ENCODE results near the gene HSPA2.

HSPA2 gene

DNA sequence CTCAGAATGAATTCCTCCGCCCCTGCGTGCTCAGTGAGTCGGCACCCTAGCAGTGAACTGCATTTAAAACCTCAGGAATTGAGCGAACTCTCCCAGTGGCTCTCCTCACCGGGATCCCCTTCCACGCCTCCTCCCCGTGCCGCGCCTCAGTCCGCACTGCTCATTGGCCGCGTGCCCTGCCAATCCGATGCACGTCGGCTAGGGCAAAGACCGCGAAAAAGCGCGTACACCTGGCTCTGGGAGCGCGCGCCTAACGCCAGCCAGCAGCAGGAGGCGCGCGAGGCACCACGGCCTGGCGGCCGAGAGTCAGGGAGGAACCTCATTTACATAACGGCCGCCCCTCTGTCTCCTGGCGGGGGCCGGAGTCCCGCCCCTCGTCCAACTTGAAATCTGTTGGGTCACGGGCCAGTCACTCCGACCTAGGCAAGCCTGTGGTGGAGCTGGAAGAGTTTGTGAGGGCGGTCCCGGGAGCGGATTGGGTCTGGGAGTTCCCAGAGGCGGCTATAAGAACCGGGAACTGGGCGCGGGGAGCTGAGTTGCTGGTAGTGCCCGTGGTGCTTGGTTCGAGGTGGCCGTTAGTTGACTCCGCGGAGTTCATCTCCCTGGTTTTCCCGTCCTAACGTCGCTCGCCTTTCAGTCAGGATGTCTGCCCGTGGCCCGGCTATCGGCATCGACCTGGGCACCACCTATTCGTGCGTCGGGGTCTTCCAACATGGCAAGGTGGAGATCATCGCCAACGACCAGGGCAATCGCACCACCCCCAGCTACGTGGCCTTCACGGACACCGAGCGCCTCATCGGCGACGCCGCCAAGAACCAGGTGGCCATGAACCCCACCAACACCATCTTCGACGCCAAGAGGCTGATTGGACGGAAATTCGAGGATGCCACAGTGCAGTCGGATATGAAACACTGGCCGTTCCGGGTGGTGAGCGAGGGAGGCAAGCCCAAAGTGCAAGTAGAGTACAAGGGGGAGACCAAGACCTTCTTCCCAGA, at the start of gene HSPA2:
TSS of gene HSPA2 (plus strand) at position 534 of the 995 bp plus-strand sequence. CDS start at position 643, 109 bp downstream.
- ATAC-seq: peak; percentile 94 to 96

DNA sequence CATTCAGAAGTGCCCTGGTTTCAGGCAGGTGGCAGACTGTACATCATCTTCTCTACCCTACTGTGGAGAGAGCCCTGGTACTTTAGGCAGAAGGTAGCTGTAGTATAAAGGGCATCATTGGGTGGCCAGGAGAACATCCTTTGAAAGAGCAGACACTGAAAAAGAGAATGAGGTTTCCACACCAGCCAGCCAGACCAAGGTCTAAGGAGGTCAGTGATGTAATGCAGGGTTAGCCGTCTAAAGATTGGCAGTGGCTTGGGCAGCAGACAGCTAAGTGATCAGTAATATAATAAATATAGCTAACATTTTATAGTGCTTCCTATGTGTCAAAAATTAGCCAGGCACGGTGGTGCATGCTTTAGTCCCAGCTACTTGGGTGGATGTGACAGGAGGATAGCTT, 48.9 kb upstream of the HSPA2 start:
- no peak for ATAC-seq

DNA sequence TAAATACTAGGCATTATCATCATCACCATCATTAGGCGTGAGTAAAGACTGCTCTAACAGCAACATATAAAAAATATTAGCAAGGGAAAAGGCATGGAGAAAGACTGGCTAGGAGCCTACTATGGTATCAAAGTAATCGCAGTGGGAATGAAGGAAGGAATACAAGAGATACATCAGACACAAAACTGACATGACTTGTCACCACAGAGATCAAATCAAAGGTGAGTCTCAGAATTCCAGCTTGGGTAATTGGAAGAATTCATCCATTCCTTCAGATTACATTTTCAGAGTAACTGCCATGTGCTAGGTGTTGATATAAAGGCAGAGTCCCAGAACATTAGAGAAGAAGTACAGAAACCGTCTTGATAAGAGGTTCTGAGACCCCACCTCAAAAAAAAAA, 47.1 kb upstream of the HSPA2 start:
- no peak for ATAC-seq

DNA sequence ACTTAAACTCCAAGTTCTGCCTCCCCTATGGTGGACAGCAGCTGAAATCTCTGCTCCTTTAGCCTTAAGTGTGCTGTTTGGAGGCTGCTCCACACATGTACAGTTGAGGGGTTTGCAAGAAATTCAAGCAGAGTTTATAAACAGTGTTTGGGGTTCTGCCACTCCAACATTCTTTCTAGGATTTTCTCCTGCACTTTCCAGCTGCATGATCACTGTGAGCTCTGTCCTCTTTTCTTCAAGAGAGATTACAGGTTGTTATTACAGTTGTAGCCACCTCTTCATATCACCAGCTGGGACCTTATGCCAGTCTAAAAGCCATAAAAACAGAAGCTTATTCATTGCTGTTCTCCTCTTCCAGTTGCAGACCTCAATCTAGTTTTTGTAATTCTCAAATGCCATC, 45.3 kb upstream of the HSPA2 start:
- ATAC-seq: no peak

DNA sequence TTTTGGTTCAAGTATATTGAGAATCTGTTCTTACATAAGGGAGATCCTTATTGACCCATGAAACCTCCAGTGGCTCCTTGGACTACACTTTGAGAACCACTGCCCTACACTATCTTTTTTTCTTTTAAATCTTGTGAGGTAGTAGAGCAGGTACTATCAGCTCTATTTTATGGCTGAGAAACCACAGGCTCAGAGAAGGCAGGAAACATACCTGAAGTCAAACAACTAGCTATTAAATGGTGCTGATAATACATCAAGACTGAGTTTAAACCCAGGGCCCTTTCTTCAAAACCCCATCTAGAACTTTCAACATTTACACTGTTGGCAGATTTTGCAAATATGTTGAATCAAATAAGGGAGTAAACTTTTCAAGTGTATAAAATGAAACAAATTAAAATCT, 43.8 kb upstream of the HSPA2 start:
- no peak for ATAC-seq

DNA sequence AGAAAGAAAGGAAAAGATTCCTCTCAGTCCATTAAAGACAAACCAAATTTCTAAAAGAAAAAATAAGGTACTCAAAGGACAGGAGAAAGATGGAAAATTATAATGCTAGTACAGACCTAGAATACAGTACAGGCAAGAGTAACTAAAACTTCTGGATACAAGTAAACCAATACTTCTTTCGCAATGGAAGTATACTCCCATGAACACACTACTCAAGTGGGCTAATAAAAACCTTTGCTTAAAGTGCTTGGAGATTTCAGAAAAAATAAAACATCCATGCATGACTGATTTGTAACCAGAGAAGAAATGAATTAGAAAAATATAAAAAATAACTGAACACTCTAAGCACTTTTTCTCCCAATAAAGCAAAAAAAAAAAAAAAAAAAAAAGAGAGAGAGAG, 40.5 kb upstream of the HSPA2 start:
- ATAC-seq: no peak

DNA sequence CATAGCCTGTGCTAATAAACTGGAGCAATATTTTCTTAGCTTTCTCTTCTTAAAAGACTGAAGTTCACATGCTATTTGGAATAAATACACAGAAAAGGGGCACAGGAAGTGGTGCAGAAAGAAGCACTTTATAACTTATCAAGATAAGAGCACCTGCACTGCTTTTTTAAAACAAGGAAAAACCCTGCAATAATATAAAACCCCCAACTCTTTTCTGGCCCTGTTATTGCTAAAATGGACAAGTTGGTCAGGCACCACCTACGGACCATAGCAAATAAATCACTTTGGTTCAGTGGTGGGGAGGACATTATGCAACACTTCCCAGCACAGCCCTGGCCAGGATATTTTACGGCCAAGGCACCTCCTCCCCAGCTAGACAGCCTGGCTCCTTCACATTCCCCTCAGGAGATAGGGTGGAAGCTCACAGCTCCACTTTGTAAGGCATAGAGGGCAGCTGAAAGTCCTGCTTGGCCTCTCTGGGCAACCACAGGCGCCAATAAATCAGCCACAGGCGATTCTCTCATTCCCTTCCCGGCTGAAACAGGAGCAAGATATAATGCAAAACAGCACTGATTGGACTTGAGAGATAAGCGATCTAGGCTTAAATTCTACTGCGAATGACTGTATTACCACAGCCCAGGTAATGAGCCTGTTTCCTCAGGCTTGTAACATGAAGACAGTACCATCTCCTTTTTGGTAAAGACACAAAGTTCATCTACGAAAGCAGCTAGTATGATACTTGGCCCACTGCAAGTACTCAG, 39.0 kb upstream of the HSPA2 start:
- ATAC-seq: no peak

DNA sequence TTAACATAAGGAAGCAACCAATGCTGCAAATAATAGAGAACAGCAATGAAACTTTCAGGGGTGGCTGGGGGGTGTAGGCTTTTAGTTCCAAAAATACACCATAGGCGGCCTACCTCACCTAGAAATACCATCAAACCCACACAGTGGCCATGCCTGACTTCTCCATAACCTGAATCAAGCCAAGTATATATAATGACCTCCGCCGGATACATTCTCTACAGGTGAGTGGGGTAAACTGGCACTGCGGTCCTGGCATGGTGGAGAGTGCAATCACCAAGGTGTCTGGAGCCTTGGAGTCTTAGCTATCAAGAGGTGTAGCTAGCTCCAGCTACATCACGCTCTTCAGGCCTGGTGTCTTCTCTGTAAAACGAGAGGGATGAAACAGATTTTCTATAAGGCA, 38.1 kb upstream of the HSPA2 start:
- no peak for ATAC-seq

DNA sequence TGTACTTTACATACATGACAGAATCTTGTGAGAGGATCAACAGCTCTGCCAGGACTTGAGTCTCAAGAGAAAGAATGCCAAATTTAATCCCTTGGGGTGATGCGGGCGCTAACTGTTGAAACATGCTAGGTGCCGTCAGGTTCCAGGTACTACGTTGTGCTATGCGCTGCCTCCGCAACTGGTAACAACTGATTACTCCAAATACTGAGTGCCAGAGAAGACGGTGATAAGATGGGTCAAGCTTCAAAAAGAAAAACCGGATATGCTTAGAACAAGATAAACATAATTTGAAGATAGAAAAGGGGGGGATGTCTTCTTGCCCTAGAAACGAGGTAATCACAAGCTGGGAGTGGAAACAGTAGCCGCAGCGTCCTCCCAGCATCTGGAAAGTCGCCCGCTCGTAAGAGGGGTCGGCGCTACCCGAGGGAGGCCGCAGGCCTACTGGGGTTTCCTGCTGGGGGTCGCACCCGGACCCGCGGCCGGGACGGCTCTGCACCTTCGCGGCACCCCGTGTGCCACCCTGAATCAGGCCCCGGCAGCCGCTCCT, 37.6 kb upstream of the HSPA2 start:
- ATAC-seq: no peak

DNA sequence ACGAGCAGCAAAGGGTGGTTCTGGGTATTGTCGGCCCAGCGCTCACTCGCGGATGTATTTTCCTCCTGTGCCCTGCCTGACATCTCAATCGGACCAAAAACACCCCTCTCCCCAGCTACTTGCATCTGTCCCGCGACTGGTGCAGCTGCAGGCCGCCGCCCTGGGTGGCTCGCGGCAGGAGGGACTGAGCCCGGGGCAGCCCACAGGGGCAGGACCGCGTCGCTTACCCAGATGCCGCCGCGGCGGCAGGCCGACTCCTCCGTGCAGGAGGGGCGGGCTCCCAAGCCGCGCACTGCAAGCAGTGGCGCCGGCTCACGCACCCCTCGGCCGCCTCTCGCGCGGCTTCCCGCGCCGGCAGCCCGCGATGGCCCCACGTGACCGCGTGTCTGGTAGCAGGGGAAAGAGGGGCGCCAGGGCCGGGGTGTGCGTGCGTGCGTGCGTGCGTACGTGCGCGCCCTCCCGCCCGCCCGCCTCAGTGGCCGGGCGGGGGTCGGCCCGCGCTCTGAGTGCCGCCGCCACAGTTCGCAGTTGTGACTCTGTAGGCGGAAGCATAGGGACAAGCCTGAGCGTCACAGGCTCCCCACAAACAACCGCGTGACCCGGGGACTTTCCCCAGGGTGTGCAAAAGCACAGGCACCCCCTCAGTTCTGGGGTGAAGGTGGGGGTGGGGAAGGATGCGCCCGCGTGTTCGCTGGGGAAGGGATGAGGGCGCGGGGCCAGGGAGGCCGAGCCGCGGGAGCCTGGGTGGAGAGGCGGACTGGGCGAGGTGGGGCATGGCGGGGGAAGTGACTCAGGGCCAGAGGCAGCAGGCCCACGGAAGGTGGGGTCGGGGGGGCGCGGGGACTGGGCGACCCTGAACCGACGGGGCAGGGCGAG, 36.9 kb upstream of the HSPA2 start, which contains the start of gene ZBTB25:
TSS of gene ZBTB25 (minus strand) at position 405 of the 876 bp plus-strand sequence. CDS start 13,305 bp downstream, outside the sequence.
- ATAC-seq: peak; percentile 67 to 71

DNA sequence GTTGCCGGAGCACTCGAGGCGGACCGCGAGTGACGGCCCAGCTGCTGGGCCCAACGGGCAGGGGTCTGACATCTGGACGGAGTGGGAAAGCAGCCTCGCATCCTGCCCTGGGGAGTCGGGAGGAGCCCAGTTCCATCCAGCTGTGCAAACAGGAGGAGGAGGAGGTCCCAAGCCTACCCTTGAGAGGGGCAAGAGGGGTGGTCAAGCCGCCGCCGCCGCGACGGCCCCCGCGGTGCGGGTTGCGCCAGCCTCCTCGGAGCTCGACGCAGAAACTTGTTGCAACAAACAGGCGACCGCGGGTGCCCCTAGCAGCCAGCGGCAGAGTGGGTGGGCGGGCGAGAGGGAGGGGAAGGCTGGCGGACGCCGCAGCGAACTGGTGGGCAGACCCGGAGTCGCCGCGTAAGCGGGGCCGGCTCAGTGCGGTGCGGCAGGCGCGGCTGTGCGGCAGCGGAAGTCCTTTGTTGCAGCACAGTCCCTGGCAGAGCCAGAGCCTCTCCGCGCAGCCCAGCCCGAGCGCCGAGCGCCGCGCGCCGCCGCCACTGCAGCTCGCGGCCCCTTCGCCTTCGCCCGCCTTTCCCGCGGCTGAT, 36.1 kb upstream of the HSPA2 start, which contains the start of gene ZBTB1:
TSS of gene ZBTB1 (plus strand) at position 461 of the 587 bp plus-strand sequence. CDS start 16,735 bp downstream, outside the sequence.
- peak; percentile 41 to 45 for ATAC-seq

DNA sequence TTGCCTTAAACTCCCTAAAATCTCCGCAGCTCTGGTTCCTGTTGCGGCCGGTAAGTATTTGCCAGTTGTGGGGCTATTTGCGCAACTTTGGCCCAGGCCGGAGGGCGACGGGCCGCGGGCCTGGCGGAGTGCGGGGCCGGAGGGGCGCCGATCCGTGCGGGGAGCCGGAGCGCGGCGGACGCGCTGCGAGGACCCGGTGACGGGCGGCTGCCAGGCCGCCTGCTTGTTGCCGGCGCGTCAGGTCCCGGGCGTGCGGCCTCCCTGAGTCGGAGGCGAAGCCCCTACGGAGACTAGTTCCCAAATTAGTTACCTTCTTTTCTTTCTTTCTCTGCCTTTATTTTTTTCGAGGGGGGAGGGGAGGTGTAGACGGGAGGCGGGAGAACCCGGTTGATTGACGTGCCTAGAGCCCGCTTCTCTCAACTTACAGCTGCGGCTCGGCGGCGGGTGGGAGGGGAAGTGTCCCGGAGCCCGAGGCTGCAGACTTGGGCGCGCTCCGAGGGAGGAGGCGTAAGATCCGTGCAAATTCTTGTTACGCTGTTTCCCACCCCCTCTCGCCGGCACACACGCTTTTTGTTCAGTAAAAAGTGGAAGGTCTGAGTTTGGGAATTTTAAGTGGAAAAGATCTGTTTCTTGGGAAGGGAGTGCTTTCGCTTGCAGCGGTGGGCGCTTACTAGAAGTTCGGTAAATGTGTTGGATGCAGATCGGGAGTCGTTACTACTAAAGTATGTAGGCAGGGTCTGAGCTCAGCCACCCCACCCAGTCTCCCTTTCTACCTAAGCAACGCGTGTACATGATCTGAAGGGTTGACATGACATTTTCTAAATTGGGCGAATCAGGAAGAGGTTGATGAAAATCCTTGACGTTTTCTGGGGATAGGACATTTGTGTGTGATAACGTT, 35.4 kb upstream of the HSPA2 start:
- ATAC-seq: peak; percentile 16 to 23

DNA sequence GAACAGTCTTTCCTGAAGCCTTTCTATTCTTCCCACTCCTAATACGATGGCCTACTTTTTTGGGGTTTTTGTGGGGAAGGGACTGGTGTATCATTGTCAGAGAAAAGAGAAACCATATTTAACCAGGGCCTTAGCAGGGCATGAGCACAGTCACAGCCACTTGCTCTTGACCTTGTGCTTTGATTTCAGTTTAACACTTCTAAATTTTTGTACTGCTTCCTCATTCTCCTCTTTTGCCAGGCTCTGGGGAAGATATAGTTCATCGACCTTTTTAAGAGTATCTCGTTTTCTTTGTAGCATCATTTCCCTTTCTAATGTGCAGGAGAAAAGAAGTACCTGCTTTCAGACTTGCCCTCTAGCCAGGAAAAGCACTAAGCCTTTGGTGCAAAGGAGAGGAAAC, 33.8 kb upstream of the HSPA2 start:
- ATAC-seq: no peak

DNA sequence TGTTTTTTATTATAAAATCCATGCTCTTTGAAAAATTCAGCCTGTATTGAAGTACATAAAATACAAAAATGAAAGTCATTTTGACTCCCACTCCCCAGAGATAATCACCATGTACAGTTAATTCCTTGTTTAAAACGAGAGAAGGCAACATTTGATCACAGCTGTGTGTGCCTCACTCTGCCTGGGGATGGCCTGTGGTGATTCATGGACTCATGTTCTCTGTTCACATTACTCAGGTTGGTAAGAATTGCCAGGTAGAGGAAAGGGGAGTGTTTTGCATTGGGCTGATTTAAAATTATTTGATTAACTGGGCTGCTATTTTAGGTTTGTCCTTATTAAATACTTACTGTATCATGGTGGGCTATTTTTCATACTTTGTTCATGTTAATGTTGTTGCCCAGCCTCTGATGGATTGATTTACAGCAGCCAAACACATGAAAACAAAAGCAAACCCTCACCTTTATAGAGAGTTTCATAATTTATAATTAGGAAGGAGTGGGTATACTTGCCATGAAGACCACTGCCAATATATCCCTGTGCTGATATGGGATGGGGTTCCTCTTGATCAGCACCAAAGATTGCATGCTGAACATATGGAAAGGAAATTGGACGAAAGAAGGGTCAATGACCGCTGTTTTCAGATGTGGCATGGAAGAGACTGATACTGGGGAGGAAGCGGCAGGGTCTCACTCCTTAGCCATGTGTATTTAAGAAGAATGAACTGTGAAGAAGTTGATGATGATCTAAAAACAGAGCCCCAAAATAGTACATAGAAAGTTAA, 33.0 kb upstream of the HSPA2 start:
- ATAC-seq: peak; percentile 7 to 13

DNA sequence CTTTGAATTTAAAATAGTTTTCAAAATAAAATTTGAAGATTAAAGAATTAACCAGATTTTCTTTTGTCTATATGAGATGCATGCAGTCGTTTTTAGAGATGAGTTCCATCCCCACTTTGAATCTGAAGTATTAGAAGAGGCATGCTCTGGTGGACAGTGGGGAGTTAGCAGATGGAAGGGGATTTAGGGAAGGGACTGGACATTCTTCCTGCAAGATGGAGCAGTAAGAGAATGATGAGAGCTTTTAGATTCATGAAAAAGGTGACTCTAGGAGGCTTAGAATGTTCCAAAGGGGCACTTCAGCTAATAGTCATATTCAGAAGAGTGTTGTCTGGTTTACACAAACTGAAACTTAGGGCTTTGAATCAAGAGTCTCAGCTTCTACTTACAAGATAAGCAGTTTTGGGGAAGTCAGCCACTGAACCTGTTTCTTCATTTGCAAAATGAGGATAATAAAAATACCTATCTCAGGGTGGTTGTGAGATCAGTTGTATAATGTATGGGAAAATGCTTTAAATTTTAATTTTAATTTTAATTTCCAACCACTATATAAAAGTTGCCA, 32.2 kb upstream of the HSPA2 start:
- no peak for ATAC-seq

DNA sequence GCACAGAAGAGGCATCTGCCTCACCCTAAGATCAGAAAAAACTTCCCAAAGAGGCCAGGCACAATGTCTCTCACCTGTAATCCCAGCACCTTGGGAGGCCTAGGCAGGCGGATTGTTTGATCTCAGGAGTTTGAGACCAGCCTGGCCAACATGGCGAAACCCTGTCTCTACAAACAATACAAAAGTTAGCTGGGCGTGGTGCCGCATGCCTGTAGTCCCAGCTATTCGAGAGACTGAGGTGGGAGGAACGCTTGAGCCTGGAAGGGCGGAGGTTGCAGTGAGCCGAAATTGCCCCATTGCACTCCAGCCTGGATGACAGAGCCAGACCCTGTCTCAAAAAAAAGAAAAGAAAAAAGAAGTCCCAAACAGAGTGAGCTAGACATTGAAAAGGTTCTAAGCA, 31.5 kb upstream of the HSPA2 start:
- ATAC-seq: no peak

DNA sequence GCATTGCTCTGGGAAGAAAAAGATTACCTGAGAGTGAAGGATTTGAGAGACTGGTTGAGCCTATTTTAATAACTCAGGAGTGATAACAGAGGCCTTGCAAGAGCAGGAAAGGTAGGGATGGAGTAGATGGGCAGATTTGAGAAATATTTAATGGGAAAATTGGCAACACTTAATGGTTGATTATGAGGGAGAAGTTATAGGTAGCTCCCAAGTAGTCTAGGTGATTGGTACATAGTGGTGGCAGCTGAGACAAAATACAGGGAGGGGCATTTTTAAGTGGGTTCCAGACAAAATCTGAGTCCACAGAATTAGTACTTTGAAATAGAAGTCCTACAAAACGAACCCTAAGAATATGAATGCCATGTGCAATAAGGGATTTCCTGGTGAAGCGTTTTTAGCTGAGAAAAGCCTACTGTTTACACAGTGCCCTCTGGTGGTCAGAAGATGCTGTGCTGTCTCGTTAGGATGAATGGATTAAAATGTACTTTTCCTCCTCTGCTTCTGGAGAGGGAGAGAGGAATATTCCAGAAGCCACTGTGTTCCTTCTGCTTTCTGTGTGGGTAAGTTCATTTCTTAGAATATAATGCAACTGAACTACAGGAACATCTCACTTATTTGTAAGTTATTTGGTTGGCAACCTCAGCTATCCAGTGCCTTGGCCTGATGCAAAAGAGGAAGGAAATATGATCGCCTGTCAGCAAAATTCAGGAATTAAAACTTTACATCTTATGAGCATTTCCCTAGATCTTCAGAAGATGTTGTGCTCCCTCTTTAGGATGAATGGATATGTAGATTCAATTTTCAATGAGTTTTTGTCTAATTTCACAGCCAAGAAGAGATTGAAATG, 29.5 kb upstream of the HSPA2 start:
- no peak for ATAC-seq

DNA sequence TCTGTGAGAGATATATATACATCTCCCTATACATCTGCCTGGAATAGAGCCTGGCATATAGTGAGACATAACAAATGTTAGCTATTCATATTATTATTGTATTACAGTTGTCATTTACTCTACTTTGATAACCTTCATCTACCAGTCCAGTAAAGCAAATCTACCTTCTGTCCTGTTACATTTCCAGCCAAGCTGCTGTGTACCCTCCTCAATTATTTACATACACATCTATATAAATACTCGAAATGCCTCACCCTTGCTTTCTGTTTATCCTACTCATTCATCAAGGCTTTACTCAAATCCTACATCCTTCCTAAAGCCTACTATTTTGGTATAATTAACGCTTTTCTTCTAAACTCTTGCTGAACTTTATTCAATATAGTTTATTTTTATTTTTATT, 27.3 kb upstream of the HSPA2 start:
- ATAC-seq: no peak

Measured in activated CD4-positive, CD25-positive, alpha-beta regulatory T cell treated with anti-CD3 and anti-CD28 coated beads, Interleukin-2, amount 50 U/mL, for 24 hours (primary cell).